Fibroblast of pulmonary artery (primary cell): Measurements from ENCODE around the gene CBX8.

Experiments
- DNase-seq: peaks from one replicate; pipeline ENCODE4 v3.0.0-alpha.2; 2010; ENCODE audit warnings: low read depth
- H3K4me3 ChIP-seq: replicated peaks from 2 replicates; pipeline ENCODE4 v1.5.1; 2011; ENCODE audit warnings: low read depth, mild to moderate bottlenecking, control low read depth, low read length, moderate library complexity
- CTCF ChIP-seq: IDR thresholded peaks from 2 replicates; pipeline ENCODE4 v1.5.1; 2011; ENCODE audit warnings: mild to moderate bottlenecking, control low read depth, low read length, inconsistent platforms; ENCODE audit errors: missing control alignments

Gene CBX8

GRCh38 chr17:79818026-79818758 is 21.3 kb upstream of the CBX8 start:
- no peak overlapping the region for H3K4me3 ChIP-seq
- TF ChIP-seq CTCF = no peak
- no peak for DNase-seq

DNA sequence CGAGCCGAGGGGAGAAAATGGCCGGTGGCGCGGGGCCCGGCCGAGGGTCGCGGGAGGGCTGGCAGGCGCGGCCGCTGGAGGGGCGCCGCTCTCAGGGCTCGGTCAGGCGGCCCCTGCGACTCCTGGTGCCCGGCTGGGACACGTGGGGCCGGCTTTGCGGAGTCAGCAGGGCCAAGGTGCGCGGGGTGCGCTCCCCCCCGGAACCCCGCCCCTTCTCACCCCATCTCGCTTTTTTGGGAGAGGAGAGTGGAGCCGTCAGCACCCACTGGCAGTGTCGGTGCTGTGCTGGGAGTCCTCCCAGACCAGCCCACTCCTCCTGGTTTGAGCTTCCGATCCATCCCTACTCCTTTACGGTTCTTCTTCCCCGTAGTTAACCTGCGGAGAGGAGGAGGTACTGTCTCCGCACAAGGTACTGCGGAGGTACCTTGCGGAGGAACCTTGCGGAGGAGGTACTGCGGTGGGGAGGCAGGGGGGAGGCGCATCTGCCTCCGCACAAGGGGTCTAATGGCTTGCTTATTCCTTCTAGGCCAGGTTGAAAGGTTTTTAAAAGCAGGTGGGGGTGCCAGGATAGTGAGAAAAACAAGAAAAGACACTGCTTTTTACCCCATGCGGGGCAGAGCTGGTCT is 19.1 kb upstream of the CBX8 start:
- no peak for TF ChIP-seq CTCF
- DNase-seq = no peak

GRCh38 chr17:79814974-79815835 is 18.3 kb upstream of the CBX8 start:
- TF ChIP-seq CTCF = no peak
- no peak overlapping the region for H3K4me3 ChIP-seq
- DNase-seq = peak; percentile 32

More for the DNA sequence above, 19.1 kb upstream of the CBX8 start:
- no peak overlapping the region for H3K4me3 ChIP-seq

DNA sequence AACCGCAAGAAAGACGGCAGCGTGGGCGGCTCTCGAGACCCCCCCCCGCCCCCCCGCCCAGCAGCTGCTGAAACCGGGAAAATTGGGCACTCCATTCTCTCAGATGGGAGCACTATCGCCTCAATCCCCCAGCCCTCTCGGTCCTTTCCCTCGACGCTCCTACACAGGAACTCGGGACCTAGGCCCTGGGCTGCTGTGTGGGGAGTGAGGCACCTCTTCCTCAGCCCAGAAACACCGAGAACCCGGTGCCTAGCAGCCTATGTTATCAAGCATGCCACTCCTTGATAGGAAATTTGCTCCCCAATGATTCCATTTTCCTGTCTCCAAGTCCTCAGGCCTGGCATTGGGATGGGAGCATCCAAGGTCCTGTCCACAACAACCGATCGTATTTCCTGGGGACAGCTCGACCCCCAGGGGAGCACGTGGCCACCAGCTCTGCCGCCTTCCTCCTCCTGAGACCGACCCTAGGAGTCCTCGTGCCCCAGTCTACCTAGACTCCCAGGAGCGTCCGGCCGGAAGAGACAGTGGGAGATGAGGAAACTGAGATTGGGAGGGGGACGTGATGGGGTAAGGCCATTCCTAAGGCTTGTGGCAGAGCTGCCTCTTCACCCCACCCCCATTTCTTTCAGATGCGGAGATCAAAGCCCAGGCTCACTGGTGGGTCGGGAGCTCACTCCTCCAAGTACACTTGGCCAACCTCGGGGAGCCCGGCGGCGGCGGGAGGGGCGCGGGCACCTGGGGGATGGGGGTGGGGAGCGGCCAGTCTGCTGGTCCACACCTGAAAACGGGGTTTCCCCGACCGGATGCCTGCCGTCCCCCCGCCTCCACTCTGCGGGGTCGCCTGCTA is 17.5 kb upstream of the CBX8 start:
- TF ChIP-seq CTCF = no peak
- H3K4me3 ChIP-seq = no peak overlapping the region

GRCh38 chr17:79813297-79814126 is 16.6 kb upstream of the CBX8 start:
- H3K4me3 ChIP-seq = no peak overlapping the region
- no peak for TF ChIP-seq CTCF

More for the DNA sequence above, 17.5 kb upstream of the CBX8 start:
- DNase-seq = no peak

More at GRCh38 chr17:79813297-79814126, 16.6 kb upstream of the CBX8 start:
- no peak for DNase-seq
